ENCODE results near the gene HSD17B14.

- TF ChIP-seq POLR2A (IDR thresholded peaks at IDR 0.05), result no peak
- no peak for TF ChIP-seq EP300 (IDR thresholded peaks at IDR 0.05)
- no peak for TF ChIP-seq CTCF (IDR thresholded peaks at IDR 0.05)
Measured at GRCh38 chr19:48856921-48857320, 20.6 kb upstream of the HSD17B14 start.

Measured in sigmoid colon (tissue), 4 donors.